ENCODE data around the gene CACFD1. TPM values are rescaled to one million over a fixed set of nuclear protein-coding genes. Genes with fewer than 3 reads are reported as not detected.

Gene CACFD1
- polyA plus RNA-seq, 3 donors, result 5.0 to 6.7 (median 5.1) TPM

- WGBS (ENCODE audit: insufficient coverage), result 94% methylated on average over 9 of the region's 9 CpGs
- no peak overlapping the region for H3K4me2 ChIP-seq (replicated peaks; ENCODE audit: extremely low read depth, low read length, poor library complexity, severe bottlenecking)
- Mint-ChIP-seq H3K4me3 (no peak overlapping the region), H3K36me3 (no peaks in the 10 kb centered on the region), H3K9me3 (no peaks in the 10 kb centered on the region), H3K27me3 (ENCODE audit: low read depth in 3 of 3) (no peaks in the 10 kb centered on the region), H3K27ac (no peak overlapping the region), H3K4me1 (no peaks in the 10 kb centered on the region)
- H3K27me3 ChIP-seq (ENCODE audit: control insufficient read depth in 2 of 2, insufficient read depth in 2 of 2, low read length in 2 of 2), result no peaks in the 10 kb centered on the region
- no peak overlapping the region for H3K4me3 ChIP-seq (replicated peaks in 1 of 3; ENCODE audit: low read depth in 2 of 3, low read length in 3 of 3)
- DNase-seq, result no peak
- no peak for TF ChIP-seq CTCF (IDR thresholded peaks at IDR 0.05)
- intact Hi-C loops (cut with micrococcal nuclease), result no loop called here
- no peak overlapping the region for H2AFZ ChIP-seq (ENCODE audit: insufficient read depth, low read depth, low read length, poor library complexity, severe bottlenecking)
- H3K4me1 ChIP-seq (ENCODE audit: control insufficient read depth in 1 of 2, insufficient read depth in 2 of 2, low read length in 2 of 2), result no peaks in the 10 kb centered on the region
- H3K9ac ChIP-seq (ENCODE audit: insufficient read depth, low read length, poor library complexity, severe bottlenecking), result no peak overlapping the region
- no peaks in the 10 kb centered on the region for H3K36me3 ChIP-seq (replicated peaks in 1 of 2; ENCODE audit: control insufficient read depth in 1 of 2, insufficient read depth in 2 of 2, low read length in 2 of 2)
- no peaks in the 10 kb centered on the region for H4K20me1 ChIP-seq (ENCODE audit: insufficient read depth, low read length)
- no peaks in the 10 kb centered on the region for H3K9me3 ChIP-seq (replicated peaks in 1 of 2; ENCODE audit: control insufficient read depth in 1 of 2, insufficient read depth in 1 of 2, low read length in 2 of 2)
- no peak overlapping the region for H3K27ac ChIP-seq (ENCODE audit: low read depth in 1 of 2, low read length in 2 of 2)
- no peaks in the 10 kb centered on the region for H3K79me2 ChIP-seq (ENCODE audit: insufficient read depth, low read length)
These were observed 57.2 kb downstream of the CACFD1 start for GRCh38 chr9:133516961-133517350.

- Mint-ChIP-seq H3K4me1 (no peaks in the 10 kb centered on the region), H3K27ac (no peak overlapping the region), H3K27me3 (ENCODE audit: low read depth in 3 of 3) (peaks cover 0 to 1% (median 0%) of the 10 kb centered on the region in 3 donors), H3K9me3 (no peaks in the 10 kb centered on the region), H3K4me3 (no peak overlapping the region), H3K36me3 (no peaks in the 10 kb centered on the region)
- no peak for DNase-seq
- no peak overlapping the region for H3K4me3 ChIP-seq (replicated peaks in 1 of 3; ENCODE audit: low read depth in 2 of 3, low read length in 3 of 3)
- no peaks in the 10 kb centered on the region for H3K4me1 ChIP-seq (ENCODE audit: control insufficient read depth in 1 of 2, insufficient read depth in 2 of 2, low read length in 2 of 2)
- H3K9ac ChIP-seq (ENCODE audit: insufficient read depth, low read length, poor library complexity, severe bottlenecking), result no peak overlapping the region
- no peaks in the 10 kb centered on the region for H3K36me3 ChIP-seq (replicated peaks in 1 of 2; ENCODE audit: control insufficient read depth in 1 of 2, insufficient read depth in 2 of 2, low read length in 2 of 2)
- no peak overlapping the region for H3K27ac ChIP-seq (ENCODE audit: low read depth in 1 of 2, low read length in 2 of 2)
- no peaks in the 10 kb centered on the region for H3K9me3 ChIP-seq (replicated peaks in 1 of 2; ENCODE audit: control insufficient read depth in 1 of 2, insufficient read depth in 1 of 2, low read length in 2 of 2)
- WGBS (ENCODE audit: insufficient coverage), result 85% methylated on average over 7 of the region's 8 CpGs
- no peaks in the 10 kb centered on the region for H4K20me1 ChIP-seq (ENCODE audit: insufficient read depth, low read length)
- TF ChIP-seq CTCF (IDR thresholded peaks at IDR 0.05), result no peak
- H3K4me2 ChIP-seq (replicated peaks; ENCODE audit: extremely low read depth, low read length, poor library complexity, severe bottlenecking), result no peak overlapping the region
- no peak overlapping the region for H2AFZ ChIP-seq (ENCODE audit: insufficient read depth, low read depth, low read length, poor library complexity, severe bottlenecking)
- intact Hi-C loops (cut with micrococcal nuclease), result no loop called here
- H3K79me2 ChIP-seq (ENCODE audit: insufficient read depth, low read length), result no peaks in the 10 kb centered on the region
- no peaks in the 10 kb centered on the region for H3K27me3 ChIP-seq (ENCODE audit: control insufficient read depth in 2 of 2, insufficient read depth in 2 of 2, low read length in 2 of 2)
These were observed 57.9 kb downstream of the CACFD1 start for GRCh38 chr9:133517711-133518110.
